Ovary (tissue), 3 donors: ENCODE data around the gene SLC44A1.

Experiments
- CTCF ChIP-seq, 3 donors: fragments of 450-650 bp in 2 of 3; fragments of 200-600 bp in 1 of 3; IDR thresholded peaks; one replicate each; pipeline versions ENCODE4 v1.5.1 to v1.8.0; 2016 to 2022; ENCODE audit warnings: antibody characterized with exemption in 3 of 3, mild to moderate bottlenecking in 1 of 3
- POLR2A ChIP-seq: fragments of 450-650 bp; IDR thresholded peaks from one replicate; pipeline ENCODE4 v1.6.1; 2017; ENCODE audit warnings: antibody characterized with exemption, mild to moderate bottlenecking, moderate library complexity
- donor health status: DM: no; HTN: no; CAD: no.

DNA sequence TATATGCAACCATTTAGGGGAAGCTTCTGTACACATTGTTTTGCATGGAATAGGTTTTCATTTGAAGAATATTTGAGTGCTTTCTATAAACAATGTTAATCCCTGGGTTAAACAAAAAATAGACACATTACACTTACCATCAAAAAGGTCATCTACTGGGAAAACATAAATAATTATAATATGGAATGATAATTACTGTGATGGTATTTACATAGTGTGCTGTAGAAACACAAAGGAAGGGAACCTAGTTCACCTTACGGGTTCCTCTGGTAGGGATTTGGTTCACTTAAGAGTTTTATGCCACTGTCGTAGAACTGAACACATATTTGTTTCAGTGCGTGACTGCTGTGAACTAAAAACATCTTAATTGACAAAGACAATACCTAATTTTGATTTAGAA is 44.9 kb downstream of the SLC44A1 start:
- TF ChIP-seq CTCF (IDR thresholded peaks at IDR 0.05) (no peak), POLR2A (no peak)
